GM12878 (cell line): Measurements from ENCODE around the gene NRM. TPM values are rescaled to one million over a fixed set of nuclear protein-coding genes. Genes with fewer than 3 reads are reported as not detected.
A peak's percentile ranks its signal among the peaks of the same experiment; 100 is the strongest.

Experiments used
- ATF7 ChIP-seq: fragments of 450-650 bp; IDR thresholded peaks from 2 replicates; pipeline ENCODE4 v1.6.1; 2016; ENCODE audit warnings: low read depth, mild to moderate bottlenecking
- BMI1 ChIP-seq: fragments of 450-650 bp; IDR thresholded peaks from 2 replicates; pipeline ENCODE4 v1.6.1; 2016; ENCODE audit warnings: mild to moderate bottlenecking, moderate library complexity, borderline replicate concordance
- BRCA1 ChIP-seq: IDR thresholded peaks from 2 replicates; pipeline ENCODE4 v1.6.1; 2011; ENCODE audit warnings: low read depth, low read length, improper control_type of control experiment
- CBX5 ChIP-seq: sonication (generic); IDR thresholded peaks from 2 replicates; pipeline ENCODE4 v1.6.1; 2016; ENCODE audit warnings: low read depth, moderate library complexity, mild to moderate bottlenecking, inconsistent platforms
- CEBPB ChIP-seq, 2 experiments: fragments of 150-350 bp in 1 of 2; IDR thresholded peaks; 2 replicates each; pipeline ENCODE4 v1.6.1; 2012 to 2014; ENCODE audit warnings: low read depth in 2 of 2, low read length in 2 of 2, borderline replicate concordance in 1 of 2, inconsistent platforms in 1 of 2
- CREB1 ChIP-seq: IDR thresholded peaks from 2 replicates; pipeline ENCODE4 v1.6.1; 2012; ENCODE audit warnings: low read depth, mild to moderate bottlenecking, inconsistent platforms
- CREM ChIP-seq: IDR thresholded peaks from 2 replicates; pipeline ENCODE4 v1.6.1; 2014; ENCODE audit warnings: antibody characterized with exemption, low read depth
- DPF2 ChIP-seq: fragments of 450-650 bp; IDR thresholded peaks from 2 replicates; pipeline ENCODE4 v1.6.1; 2017; ENCODE audit warnings: mild to moderate bottlenecking
- EED ChIP-seq: sonication (generic); IDR thresholded peaks from 2 replicates; pipeline ENCODE4 v1.6.1; 2016; ENCODE audit warnings: antibody characterized with exemption, low read depth
- ETV6 ChIP-seq, 2 experiments: fragments of 450-650 bp in 1 of 2; IDR thresholded peaks in 1 of 2; conservative IDR thresholded peaks in 1 of 2; 2 replicates each; pipeline ENCODE4 v1.6.1; 2014; ENCODE audit warnings: antibody characterized with exemption in 1 of 2, borderline replicate concordance in 1 of 2, low read depth in 1 of 2, mild to moderate bottlenecking in 1 of 2, moderate library complexity in 1 of 2
- GABPA ChIP-seq: IDR thresholded peaks from 2 replicates; pipeline ENCODE4 v1.6.1; 2014; ENCODE audit warnings: antibody characterized with exemption, low read depth, mild to moderate bottlenecking, inconsistent platforms
- IKZF1 ChIP-seq: fragments of 450-650 bp; conservative IDR thresholded peaks from 2 replicates; pipeline ENCODE4 v1.6.1; 2017; ENCODE audit warnings: antibody characterized with exemption, mild to moderate bottlenecking
- IKZF2 ChIP-seq, 2 experiments: fragments of 450-650 bp; IDR thresholded peaks; 2 replicates each; pipeline ENCODE4 v1.6.1; 2017; ENCODE audit warnings: mild to moderate bottlenecking in 2 of 2, moderate library complexity in 2 of 2
- IRF4 ChIP-seq: IDR thresholded peaks from 2 replicates; pipeline ENCODE4 v1.6.1; 2011; ENCODE audit warnings: low read depth, low read length
- JUNB ChIP-seq: IDR thresholded peaks from 2 replicates; pipeline ENCODE4 v1.6.1; 2016; ENCODE audit warnings: antibody characterized with exemption, mild to moderate bottlenecking
- MTA2 ChIP-seq: fragments of 450-650 bp; IDR thresholded peaks from 2 replicates; pipeline ENCODE4 v1.6.1; 2016; ENCODE audit warnings: low read depth, mild to moderate bottlenecking, moderate library complexity
- NFIC ChIP-seq: IDR thresholded peaks from 2 replicates; pipeline ENCODE4 v1.6.1; 2012; ENCODE audit warnings: low read depth, mild to moderate bottlenecking, inconsistent platforms, low read length, moderate library complexity
- RAD51 ChIP-seq: fragments of 450-650 bp; IDR thresholded peaks from 2 replicates; pipeline ENCODE4 v1.6.1; 2016; ENCODE audit warnings: moderate library complexity, mild to moderate bottlenecking, inconsistent platforms
- RUNX3 ChIP-seq: IDR thresholded peaks from 2 replicates; pipeline ENCODE4 v1.6.1; 2012; ENCODE audit warnings: low read length, inconsistent platforms
- SPI1 ChIP-seq: IDR thresholded peaks from 2 replicates; pipeline ENCODE4 v1.6.1; 2011; ENCODE audit warnings: low read depth, mild to moderate bottlenecking, low read length, moderate library complexity, borderline replicate concordance; ENCODE audit not compliant: insufficient read depth
- TCF12 ChIP-seq: IDR thresholded peaks from 2 replicates; pipeline ENCODE4 v1.6.1; 2011; ENCODE audit warnings: low read depth, mild to moderate bottlenecking, low read length
- TCF7 ChIP-seq: IDR thresholded peaks from 2 replicates; pipeline ENCODE4 v1.6.1; 2014; ENCODE audit warnings: antibody characterized with exemption, borderline replicate concordance
- ZNF384 ChIP-seq: IDR thresholded peaks from 2 replicates; pipeline ENCODE4 v1.6.1; 2012; ENCODE audit warnings: low read depth, mild to moderate bottlenecking, low read length, improper control_type of control experiment, borderline replicate concordance
- polyA plus RNA-seq, 11 experiments: library from polyadenylated mRNA; depleted of rRNA in 4 of 11; unstranded in 6 of 11; stranded (reverse) in 5 of 11; fragments of >200 nt; fragmentation: Nextera tagmentation in 4 of 11; fragmentation: Illumina TruSeq in 1 of 11; extraction: Ambion mirVana in 4 of 11; extraction: Trizol in 1 of 11; gene quantifications; 1 replicate in 1 of 11; 2 replicates in 10 of 11; pipeline versions ENCODE4 v1.2.1 to v1.2.3, GENCODE V29; 2011 to 2016; ENCODE audit warnings: inconsistent platforms in 2 of 11, missing spikeins in 2 of 11, low read depth in 1 of 11
- total RNA-seq, 4 experiments: library from RNA; depleted of rRNA in 3 of 4; stranded (reverse); fragments of >200 nt in 3 of 4; fragmentation: Illumina TruSeq in 1 of 4; extraction: Trizol in 1 of 4; gene quantifications; 2 replicates each; pipeline versions ENCODE4 v1.2.1 to v1.2.3, GENCODE V29; 2013 to 2021
- TF ChIP-seq, protein P1 (sequence below): IDR thresholded peaks from 2 replicates; pipeline ENCODE4 v1.6.1; 2012; ENCODE audit warnings: low read length, inconsistent platforms
- TF ChIP-seq, protein P2 (sequence below): fragments of 450-650 bp; IDR thresholded peaks from 2 replicates; pipeline ENCODE4 v1.6.1; 2017; ENCODE audit warnings: mild to moderate bottlenecking, low read depth, inconsistent platforms; ENCODE audit not compliant: poor library complexity, severe bottlenecking

The NRM gene
- total and polyA plus RNA-seq, 10 of the 15 experiments (the other 5 are each of a cell fraction or from before 2014, with no cell fraction given) = 15.4 to 46.7 (median 29.0) TPM

DNA sequence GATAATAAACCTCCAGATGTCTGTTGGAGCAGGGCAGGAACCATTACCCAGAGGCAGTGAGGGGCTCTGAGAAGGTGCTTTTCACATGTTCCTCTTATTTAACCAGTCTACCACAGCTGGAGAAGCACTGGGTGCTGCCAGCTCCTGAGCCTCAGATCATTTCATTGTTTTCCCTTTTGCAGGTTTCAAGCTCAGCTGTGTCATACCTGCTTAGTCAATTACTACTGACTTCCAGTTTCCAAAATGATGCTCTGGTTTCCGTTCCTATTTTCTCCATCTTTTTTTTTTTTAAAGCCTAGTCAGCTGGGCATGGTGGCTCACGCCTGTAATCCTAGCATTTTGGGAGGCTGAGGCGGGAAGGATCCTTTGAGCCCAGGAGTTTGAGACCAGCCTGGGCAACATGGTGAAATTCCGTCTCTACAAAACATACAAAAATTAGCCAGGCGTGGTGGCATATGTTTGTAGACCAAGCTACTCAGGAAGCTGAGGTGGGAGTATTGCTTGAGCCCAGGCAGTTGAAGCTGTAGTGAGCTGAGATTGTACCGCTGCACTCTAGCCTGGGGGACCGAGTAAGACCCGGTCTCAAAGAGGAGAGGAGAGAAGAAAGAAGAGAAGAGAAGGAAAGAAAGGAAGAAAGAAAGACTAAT is 45.0 kb upstream of the NRM start (continued):
- TF ChIP-seq RUNX3 (peak; percentile 54), CREM (peak; percentile 29; the same call in 1 of the 2 replicates), SPI1 (peak; percentile 79), JUNB (peak; percentile 66), CBX5 (no peak), ETV6 (conservative IDR thresholded peaks at IDR 0.05 in 1 of 2, IDR thresholded peaks at IDR 0.05 in 1 of 2; ENCODE audit: borderline replicate concordance in 1 of 2, low read depth in 1 of 2) (peak in 1 of 2 experiments; percentile 42; a peak in 1 of 4 replicates), IKZF2 (IDR thresholded peaks at IDR 0.05) (peak; percentile 86 to 89), CREB1 (0 out of 2 replicates have a peak, but pooled peaks have one; percentile 30), TCF7 (0 out of 2 replicates have a peak, but pooled peaks have one; percentile 28), DPF2 (peak; percentile 41; the same call in 1 of the 2 replicates), BMI1 (no peak), ZNF384 (peak; percentile 49; the same call in 1 of the 2 replicates), EED (peak; percentile 93), GABPA (0 out of 2 replicates have a peak, but pooled peaks have one; percentile 10), NFIC (peak; percentile 72), MTA2 (no peak; the same call in 1 of the 2 replicates), BRCA1 (no peak), TCF12 (0 out of 2 replicates have a peak, but pooled peaks have one; percentile 24), IKZF1 (peak; percentile 79), ATF7 (peak; percentile 41; the same call in 1 of the 2 replicates), CEBPB (IDR thresholded peaks at IDR 0.05; ENCODE audit: borderline replicate concordance in 1 of 2, low read depth in 2 of 2, low read length in 2 of 2) (no peak), IRF4 (0 out of 2 replicates have a peak, but pooled peaks have one; percentile 27), RAD51 (0 out of 2 replicates have a peak, but pooled peaks have one; percentile 10)
- TF ChIP-seq, protein P1, sequence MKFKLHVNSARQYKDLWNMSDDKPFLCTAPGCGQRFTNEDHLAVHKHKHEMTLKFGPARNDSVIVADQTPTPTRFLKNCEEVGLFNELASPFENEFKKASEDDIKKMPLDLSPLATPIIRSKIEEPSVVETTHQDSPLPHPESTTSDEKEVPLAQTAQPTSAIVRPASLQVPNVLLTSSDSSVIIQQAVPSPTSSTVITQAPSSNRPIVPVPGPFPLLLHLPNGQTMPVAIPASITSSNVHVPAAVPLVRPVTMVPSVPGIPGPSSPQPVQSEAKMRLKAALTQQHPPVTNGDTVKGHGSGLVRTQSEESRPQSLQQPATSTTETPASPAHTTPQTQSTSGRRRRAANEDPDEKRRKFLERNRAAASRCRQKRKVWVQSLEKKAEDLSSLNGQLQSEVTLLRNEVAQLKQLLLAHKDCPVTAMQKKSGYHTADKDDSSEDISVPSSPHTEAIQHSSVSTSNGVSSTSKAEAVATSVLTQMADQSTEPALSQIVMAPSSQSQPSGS = peak; percentile 56; the same call in 1 of the 2 replicates
- TF ChIP-seq, protein P2, sequence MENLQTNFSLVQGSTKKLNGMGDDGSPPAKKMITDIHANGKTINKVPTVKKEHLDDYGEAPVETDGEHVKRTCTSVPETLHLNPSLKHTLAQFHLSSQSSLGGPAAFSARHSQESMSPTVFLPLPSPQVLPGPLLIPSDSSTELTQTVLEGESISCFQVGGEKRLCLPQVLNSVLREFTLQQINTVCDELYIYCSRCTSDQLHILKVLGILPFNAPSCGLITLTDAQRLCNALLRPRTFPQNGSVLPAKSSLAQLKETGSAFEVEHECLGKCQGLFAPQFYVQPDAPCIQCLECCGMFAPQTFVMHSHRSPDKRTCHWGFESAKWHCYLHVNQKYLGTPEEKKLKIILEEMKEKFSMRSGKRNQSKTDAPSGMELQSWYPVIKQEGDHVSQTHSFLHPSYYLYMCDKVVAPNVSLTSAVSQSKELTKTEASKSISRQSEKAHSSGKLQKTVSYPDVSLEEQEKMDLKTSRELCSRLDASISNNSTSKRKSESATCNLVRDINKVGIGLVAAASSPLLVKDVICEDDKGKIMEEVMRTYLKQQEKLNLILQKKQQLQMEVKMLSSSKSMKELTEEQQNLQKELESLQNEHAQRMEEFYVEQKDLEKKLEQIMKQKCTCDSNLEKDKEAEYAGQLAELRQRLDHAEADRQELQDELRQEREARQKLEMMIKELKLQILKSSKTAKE = no peak
